Inflammatory macrophage treated with lipopolysaccharide for 4 hours (primary cell): ENCODE results near the gene VILL.
"Not testable (repeated sequence)": the region's sequence is repeated elsewhere in the genome, so short reads cannot be mapped to it uniquely, and the experiment has no call there.

Experiments used
- DNase-seq: peaks from one replicate; pipeline ENCODE4 v3.0.0-alpha.2; 2020

The VILL gene

DNA sequence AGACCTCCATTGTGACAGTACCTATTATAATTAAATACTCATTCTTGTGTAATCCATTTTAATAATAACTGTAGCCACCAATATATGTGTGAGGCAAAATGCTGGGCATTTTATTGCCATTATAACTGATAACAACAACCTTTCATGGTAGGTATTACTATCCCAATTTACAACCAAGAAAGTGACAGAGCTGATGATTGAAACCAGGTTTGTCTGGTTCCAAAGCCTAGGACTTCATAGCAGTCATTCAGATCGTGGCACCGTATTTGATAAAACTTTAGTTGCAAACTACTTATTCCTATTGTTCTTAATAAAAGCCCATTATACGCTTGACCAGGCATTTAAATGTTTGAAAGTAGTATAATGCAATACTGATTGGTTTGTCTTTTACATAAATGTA, 26.4 kb upstream of the VILL start:
- no peak for DNase-seq

- DNase-seq: no peak
Observed at GRCh38 chr3:37964716-37965115, 25.9 kb upstream of the VILL start.

- peak; percentile 60 for DNase-seq
Observed at GRCh38 chr3:37967260-37967881, 23.2 kb upstream of the VILL start.

DNA sequence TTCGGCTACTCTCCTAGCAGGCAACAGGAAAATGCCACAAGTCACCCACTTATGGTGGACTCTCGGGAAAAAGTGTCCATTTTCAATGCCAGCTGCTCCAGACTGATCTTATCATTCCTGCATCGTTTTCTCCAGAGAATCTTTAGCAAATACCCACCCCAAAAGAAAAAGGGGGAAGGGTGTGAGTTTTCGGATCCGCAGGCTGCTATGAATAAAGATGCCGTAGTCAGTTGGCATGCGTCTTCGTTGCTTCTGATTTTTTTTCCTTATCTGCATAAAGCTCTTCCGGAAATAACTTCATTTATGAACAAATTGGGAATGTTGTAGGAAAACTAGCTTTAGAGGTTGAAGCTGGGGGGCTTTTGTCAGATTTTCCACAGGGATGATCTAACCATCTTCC, 22.4 kb upstream of the VILL start:
- no peak for DNase-seq

DNA sequence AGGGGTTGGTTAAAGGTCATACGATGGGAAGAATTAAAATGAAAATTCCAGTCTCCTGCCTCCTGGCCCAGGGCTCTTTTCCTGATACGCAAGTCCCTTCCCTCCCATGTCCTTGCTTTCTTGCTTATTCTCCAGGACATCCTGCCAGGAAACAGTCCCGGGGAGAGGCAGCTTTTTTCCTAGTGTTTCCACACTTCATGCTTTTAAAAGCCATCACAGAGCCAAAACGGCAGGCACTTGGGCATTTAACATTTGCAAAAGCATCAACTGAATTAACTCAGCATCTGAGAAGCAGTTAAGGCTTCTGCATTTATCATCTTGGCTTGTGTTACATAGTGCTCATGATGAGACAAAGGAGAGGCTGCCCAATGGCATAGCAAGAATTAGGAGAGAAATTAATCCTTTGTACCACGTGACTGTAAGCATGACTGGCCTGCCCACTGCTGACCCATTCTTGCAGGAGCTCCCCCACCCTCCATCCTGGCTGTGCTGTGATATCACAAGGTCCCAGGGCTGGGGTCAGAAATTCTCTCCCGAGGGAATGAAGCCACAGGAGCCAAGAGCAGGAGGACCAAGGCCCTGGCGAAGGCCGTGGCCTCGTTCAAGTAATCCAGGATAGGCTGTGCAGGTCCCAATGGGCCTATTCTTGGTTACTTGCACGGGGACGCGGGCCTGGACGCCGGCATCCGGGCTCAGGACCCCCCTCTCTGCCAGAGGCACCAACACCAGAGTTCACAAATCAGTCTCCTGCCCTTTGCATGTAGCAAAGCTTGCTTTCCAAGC, 21.6 kb upstream of the VILL start:
- no peak for DNase-seq

DNA sequence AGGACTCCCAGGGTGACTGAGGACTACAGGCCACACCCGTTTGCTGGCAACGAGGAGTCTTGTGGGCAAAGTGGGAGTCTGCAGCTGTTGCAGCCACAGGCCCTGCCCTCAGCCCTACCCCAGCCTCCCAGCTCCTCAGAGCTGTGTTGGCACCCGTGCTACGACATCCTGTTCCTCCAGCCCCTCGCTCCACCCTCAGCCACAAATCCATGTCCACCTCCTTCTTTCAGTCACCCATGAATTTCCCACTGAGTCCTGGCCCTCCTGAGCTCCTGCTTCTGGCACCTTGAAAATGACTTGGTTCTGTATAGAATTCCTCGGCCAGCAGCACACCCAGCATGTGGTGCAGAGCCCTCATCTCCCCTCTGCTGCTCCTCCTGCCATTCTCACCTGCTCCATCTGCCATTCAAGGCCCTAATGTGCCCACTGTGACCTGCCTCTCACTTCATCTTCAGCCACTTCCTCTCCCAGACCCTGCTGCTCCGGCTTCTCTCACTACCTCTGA, 20.9 kb upstream of the VILL start:
- no peak for DNase-seq

DNA sequence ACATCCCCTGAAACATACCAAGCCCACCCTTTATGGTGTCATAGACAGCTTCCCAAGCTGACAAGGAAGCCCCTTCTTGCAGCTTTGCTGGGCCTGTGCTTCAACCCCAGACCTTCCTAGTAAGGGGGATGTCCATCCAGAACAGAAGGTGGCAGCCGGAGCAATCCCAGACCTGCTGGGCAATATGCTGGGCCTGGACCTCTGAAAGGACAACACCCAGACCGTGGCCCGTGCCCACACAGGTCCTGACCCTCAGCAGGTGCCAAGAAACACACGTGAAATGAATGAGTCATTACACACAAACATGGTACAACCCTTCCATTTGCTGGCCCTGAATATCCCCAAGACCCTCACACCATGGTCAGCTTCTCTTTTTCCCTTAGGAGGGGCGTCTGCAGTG, 19.8 kb upstream of the VILL start:
- DNase-seq: no peak

DNA sequence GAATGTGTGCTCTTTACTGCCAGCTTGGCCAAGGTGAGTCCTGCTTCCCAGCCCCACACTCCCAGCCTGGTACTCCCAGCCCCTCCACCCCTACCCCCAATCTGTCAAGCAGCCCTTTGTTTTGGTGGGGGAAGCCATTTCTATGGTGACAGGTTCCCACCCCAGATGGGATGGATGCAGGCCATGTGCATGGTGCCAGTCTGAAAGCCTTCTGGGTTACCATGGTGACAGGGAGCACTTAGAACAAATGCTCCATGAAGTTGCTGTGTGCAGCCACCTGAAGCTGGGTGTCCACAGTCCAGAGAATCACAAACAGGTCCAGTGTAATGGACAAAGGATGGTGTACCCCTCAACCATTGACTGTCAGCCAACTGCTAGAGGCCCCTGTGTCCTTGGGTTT, 19.1 kb upstream of the VILL start:
- no peak for DNase-seq

GRCh38 chr3:37972056-37972455, 18.5 kb upstream of the VILL start:
- DNase-seq: not testable (repeated sequence)

GRCh38 chr3:37973246-37974054, 17.1 kb upstream of the VILL start:
- DNase-seq: no peak

- DNase-seq: peak; percentile 75
Observed at GRCh38 chr3:37974121-37975083, 16.2 kb upstream of the VILL start.

DNA sequence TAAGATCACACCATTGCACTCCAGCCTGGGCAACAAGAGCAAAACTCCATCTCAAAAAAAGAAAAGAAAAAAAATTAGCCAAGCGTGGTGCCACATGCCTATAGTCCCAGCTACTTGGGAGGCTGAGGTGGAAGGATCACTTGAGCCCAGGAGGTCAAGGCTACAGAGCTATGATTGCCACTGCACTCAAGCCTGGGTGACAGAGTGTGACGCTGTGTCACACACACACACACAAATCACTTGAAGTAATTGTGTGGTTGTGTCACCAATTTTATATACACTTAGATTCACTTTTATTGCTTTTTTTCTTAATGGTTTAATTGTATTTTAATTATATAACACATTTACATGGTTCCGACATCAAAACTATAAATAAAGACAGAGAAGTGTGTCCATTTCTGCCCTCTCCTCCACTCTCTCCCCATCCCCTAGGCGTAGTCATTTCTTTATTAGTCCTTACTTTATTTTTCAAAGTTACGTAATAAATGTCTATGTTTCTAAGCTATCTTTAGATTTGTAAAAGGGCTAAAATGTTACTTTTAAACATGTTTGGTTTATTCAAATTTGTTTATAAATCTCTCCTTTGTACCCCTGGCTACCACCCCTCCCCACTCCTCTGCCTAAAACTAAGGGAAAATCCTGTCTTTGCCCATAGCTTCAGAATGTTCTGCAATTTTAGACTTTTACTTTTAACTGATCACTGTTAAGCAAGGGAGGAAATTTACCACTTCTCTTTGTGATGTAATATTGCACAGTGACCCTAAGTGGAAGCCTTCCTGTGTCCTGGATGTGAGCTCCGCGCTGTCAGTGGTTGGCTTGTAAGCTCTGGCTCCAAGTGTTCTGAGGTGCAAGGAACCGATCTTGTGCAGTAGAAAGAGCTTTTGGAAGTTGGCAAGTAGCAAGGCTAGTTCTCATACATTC, 10.8 kb upstream of the VILL start:
- peak; percentile 95 for DNase-seq

DNA sequence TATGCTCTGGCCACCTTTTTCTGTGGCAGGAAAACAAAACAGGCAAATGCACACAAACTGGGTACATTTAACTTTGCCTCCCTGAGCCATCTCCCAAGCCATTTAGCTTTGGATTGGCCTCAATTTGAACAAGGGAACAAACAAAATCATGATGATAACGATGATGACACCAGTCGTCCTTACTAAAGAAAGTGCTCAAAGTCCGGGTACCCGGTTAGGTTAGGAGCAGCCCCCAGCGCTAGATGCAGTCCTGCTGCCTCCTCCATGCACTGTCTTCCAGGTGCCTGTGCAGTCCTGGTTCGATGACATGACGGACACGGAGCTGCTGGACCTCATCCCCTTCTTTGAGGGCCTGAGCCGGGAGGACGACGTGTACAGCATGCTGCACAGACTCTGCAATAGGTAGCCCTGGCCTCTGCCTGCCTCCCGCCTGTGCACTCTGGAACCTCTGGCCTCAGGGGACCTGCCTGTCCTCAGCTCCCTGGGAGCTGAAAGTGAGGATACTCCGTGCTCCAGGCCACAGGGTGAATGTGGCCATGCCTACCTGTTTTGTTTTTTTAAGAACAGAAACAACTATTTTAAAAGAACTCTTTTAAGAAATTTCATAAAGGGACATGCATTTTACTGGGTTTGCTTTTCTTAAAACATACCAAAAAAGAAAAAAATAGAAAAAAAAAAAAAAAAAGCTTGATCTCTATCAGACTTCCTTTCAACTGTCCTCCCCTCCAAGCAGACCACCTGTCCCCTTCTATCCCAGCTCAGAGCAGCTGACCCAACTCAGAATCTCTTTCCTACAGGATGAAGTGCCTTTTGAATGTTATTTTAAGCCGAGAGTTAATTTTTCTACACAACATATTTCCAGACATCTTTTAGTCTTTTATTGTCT, 9.9 kb upstream of the VILL start:
- no peak for DNase-seq

DNA sequence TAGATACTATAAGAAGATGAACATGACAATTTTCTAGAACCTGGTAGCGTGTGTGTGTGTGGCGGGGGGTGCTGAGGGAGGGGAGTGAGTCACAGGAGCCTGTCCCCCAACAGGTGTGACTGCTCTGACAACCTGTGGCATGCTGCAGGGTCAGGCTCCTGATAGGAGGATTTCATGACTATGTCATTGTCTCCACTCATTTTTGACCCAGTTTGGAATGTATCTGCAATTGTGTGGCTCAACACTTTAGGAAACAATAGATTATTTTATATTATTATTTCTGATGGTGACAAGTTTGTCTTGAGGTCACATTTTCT, 9.3 kb upstream of the VILL start:
- DNase-seq: no peak

DNA sequence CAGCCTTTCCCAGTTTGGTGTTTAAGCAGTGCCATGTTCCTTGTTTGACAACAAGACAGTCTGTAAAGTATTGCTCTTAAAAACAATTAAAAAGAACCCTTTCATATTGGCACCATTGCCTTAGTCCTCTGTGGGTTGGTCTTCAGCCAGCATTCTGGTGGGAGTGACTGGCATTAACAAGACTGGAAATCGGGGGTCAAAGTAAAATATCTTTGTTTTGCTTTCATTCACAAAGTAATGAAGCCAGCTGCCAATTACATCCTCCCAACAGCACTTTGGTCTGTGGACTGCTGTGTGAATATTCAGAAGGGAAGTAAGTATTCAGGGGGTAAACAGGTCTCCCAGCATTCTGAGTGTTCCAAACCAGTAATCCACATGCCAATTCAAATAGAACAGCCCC, 8.3 kb upstream of the VILL start:
- DNase-seq: no peak

DNA sequence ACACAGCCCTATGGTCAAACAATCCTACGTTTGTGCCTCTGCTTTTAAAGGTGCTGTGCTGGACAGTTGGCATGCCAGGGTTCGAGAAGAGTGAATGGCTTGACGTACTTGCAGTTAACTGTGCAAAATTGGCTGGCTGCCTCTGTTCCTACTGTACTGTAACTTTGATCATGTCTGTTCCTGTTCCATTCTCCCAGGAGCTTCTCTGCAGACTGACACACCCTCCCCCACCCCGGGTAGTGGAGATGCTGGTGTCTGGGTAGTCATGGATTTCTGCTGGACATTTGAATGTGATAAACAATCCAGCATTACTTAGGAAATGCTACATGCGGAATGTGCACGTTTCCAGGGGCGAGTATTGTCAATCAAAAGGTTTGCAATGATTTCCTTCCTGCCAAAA, 6.5 kb upstream of the VILL start:
- no peak for DNase-seq

GRCh38 chr3:37984596-37984995, 6.0 kb upstream of the VILL start:
- DNase-seq: no peak

DNA sequence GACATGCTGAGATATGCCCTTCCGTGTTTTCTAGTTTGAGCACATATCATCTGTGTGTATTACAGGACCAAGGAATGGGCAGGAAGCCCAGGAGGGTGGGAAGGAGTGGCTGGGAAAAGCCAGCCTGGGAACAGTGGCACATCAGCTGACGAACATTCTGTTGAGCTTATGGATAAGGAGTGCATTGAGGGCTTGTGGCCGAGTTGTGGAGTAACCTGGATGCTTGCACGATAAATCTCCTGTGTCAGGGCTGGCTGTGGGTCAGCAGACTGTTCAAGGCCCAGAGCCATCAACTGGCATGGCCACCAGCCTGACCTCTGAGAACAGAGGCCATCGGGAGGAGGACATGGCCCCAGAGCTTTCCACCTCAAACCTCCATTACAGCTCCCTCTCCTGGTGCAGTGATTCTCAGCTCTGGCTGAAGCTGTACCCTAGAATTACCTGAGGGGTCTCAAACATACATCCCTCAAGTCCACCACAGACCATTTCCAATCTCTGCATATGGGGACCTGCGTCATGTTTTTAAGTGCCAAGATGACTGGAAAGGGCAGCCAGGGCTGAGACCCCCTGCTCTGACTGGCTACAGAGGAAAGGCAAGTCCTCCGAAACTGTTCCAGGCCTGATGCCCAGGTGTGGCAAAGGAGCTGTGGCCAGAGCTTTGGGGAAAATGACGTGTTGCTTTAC, 4.8 kb upstream of the VILL start:
- no peak for DNase-seq

- DNase-seq: no peak
Observed at GRCh38 chr3:37986479-37987314, 3.9 kb upstream of the VILL start.
